Stimulated activated CD4-positive, alpha-beta T cell treated with anti-CD3 and anti-CD28 coated beads, Interleukin-4, amount 100 ng/mL, for 4 hours (primary cell): ENCODE data around the gene ID1.

ENCODE experiments used
- DNase-seq, 2 experiments: peaks; one replicate each; pipeline ENCODE4 v3.0.0-alpha.2; 2020

ID1 gene

GRCh38 chr20:31605031-31605901, at the start of gene ID1:
Gene ID1, plus strand, starts transcription at chr20:31605289. Its CDS starts 99 bp downstream, at chr20:31605388.
- DNase-seq: peak; percentile 85 to 90

GRCh38 chr20:31559704-31560093, 45.4 kb upstream of the ID1 start:
- no peak for DNase-seq

GRCh38 chr20:31560094-31560745, 44.9 kb upstream of the ID1 start:
- peak; percentile 62 to 71 for DNase-seq

- DNase-seq: no peak
Measured at GRCh38 chr20:31560746-31561598, 44.1 kb upstream of the ID1 start.

DNA sequence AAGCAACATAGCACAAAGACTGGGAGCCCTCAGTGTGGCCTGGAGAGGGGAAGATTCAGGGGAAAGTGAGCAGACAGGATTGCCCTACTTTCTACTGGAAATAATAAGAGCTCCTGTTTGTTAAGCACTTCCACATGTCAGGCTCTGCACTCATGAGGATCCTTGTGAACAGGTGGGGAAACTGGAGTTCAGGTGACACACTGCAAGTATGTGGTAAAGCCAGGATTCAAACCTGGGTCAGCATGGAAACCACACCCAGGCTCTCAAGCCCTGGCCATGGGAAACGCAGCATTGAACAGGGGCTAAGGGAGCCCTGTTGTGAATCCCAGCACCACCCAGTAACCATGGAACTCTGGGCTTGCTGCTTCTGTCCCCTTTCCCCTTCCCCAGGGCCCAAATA, 42.8 kb upstream of the ID1 start:
- no peak for DNase-seq

DNA sequence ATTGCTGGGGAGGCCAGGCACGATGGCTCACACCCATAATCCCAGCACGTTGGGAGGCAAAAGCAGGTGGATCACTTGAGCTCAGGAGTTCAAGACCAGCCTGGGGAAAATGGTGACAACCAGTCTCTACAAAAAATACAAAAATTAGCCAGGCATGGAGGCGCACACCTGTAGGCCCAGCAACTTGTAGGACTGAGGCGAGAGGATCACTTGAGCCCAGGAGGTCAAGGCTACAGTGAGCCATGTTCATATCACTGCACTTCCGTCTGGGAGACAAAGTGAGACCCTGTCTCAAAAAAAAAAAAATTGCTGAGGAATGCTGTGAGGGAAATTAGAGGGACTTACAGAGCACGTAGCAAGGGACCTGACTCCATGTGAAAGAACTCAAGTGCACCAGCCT, 40.8 kb upstream of the ID1 start:
- DNase-seq: no peak

DNA sequence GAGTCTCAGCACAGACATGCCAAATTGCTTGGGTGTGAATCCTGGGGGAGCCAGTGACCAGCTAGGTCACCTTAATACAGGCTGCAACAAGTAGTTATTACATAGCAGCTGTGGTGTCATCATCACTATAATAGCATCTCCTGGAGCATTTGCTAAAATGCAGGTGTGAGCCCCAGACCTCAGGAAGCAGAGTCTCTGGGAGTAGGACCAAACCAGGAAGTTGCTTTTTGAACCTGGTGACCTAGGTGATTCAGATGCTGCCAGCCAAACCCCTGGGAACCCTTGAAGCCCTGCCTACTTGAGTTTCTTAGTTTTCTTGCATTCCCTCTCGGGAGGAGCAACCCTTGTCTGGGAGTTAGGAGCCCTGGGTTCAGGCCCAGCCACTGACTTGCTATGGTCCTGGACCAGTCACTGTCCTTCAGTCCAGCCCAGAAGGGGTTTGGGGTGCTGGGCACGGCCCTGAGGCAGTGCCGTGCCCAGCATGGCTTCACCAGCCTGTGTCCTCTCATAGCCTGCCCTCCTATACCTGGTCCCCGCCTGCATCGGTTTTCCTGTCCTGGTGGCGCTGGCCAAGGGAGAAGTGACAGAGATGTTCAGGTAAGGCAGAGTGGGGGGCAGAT, 39.3 kb upstream of the ID1 start:
- no peak for DNase-seq

GRCh38 chr20:31566319-31566657, 38.8 kb upstream of the ID1 start:
- no peak for DNase-seq

DNA sequence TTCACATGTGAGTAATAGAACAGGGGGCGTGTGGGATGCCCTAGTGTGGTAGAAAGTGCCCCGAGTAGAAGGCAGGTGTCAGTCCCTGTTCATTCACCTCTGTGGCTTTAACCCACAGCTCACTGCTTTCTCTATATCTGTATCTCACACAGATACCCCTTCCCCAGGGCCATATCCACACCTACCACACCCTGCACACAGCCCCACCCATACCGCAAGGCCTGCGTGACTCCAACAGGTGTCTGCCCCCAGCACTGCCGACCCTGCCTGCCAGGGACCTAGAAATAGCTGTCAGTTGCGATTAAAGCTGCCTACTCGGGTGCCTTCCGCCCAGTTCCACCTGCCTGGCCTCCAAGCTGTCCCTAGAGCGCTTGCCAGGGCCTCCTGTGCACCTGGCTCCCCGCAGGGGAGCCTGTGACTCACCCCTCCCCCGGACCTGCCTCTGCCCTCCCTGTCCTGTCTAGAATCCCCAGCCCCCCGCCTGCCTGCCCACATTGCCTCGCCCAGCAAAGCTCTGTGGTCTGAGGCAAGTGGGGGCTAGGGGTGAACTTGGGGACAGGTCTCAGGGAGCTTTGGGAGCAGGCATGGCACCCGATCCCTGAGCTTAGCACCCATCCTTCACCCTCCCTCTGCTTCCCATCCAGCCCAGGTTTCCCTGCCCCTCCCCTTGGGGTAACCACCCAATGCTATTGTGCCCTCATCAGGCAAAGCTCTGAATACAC, 38.3 kb upstream of the ID1 start:
- DNase-seq: peak in 1 of 2 experiments; percentile 56

DNA sequence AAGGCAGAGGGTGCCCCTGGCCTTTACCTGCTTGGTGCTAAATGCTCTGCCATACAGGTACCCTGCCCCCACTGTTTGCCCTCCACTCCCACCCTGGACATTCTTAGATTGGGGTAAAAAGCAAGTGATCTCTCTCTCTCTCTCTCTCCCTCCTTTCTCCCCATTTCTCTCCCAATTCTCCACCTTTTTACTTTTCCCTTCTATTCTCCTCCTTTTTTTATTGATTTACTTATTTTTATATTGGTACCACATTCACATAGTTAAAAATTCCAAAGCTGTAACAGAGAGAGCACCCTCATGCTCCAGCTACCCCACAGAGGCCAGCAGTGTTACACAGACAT, 37.7 kb upstream of the ID1 start:
- DNase-seq: no peak

GRCh38 chr20:31568041-31568731, 36.9 kb upstream of the ID1 start:
- DNase-seq: no peak

DNA sequence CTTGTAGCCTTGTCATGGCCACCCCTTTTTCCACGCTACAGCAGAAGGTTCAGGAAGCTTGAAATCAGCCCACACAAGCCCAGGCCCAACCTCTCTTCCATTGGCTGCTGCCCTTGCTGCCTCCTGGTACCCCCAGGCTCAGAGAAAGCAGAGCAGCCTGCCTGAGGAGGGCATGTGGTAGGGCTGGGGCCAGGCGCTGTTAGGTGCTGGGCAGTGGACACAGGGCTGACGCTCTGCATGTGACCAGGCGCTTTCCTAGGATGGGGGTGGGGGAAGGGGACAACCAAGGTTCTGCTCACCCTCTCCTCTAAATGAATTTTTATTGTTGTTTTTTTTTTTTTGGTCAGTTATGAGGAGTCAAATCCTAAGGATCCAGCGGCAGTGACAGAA, 36.3 kb upstream of the ID1 start:
- DNase-seq: no peak

DNA sequence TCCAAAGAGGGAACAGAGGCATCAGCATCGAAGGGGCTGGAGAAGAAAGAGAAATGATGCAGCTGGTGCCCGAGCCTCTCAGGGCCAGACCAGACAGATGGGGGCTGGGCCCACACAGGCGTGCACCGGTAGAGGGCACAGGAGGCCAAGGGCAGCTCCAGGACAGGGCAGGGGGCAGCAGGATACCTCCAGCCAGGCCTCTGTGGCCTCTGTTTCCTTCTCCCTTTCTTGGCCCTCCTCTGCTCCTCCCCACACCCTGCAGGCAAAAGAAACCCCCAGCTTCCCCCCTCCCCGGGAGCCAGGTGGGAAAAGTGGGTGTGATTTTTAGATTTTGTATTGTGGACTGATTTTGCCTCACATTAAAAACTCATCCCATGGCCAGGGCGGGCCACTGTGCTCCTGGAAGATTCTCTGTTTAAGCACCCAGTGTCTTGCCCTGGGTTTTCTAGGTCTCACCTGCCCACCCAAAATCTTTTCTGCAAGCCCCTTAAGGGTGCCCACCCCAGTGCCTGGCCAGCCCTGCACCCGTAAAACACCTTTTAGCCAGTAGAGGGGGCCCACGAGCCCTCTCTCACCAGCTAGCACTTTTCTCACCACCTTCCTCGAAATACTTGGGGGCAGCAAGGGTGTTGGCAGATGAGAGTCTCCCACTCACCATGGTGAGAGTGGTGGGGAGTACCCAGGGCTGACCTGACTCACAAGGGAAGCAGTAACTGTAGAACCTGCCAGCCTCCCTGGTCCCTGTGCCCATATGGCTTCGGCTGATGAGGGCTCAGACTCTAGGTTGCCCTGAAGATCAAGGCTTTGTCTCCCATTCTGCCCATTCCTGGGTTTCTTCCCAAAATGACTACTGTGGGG, 35.7 kb upstream of the ID1 start:
- DNase-seq: peak; percentile 49 to 57

DNA sequence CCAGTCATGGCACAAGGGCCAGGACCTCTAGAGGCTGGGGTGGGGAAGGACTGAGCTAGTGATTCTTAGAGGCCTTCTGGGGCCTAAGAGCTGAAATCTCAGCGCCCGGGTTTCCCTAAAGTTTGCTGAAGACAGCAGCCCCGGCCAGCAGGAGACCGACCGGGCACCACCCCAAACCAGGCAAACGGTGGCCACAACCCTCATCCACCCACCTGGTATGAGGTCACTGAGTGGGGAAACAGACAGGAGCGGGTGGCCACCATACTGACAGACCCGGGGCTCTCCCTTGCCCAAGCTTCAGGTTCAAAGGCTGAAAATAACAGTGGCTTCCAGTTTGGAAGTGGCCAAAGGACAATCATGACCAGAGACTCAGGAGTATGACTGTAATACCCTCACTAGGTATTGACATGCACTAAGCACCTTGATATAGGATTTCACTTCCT, 35.0 kb upstream of the ID1 start:
- no peak for DNase-seq

DNA sequence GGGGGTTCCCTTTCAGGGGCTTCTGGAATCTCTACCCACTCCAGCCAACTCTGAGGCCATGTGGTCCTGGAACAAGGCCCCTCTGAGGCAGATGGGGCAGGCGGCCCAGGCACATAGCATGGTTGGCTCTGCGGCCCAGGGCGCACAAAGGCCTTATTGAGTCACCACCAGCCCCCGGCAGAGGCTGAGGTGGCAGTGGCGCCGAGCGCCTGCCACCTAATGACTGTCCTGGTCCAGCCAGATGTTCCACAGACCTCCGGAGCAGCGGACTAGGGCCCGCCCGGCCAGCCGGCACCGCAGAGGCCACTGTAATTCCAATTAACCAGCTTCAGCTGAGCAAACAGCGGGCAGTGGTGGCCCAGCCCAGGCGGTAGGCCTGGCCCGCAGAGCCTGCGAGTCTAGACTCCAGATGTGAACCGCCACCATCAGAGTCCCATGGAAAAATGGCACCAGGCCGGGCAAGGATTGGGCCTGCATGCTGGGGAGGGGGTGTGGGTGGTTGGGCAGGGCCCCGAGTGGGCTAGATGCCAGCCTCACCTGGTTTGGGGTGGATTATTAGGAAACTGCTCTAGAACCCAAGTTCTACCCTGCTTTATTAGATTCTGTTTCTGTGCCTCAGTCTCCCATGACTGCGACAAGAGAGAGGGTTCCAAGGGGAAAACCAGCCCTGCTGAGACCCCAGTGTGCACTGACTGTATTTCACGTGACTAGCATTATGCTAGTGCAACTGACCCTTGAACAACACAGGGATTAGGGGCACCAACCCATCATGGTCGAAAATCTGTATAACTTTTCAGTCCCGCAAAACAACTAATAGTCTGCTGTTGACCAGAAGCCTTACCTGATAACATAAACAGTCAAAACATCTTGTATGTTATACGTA, 34.1 kb upstream of the ID1 start:
- no peak for DNase-seq

DNA sequence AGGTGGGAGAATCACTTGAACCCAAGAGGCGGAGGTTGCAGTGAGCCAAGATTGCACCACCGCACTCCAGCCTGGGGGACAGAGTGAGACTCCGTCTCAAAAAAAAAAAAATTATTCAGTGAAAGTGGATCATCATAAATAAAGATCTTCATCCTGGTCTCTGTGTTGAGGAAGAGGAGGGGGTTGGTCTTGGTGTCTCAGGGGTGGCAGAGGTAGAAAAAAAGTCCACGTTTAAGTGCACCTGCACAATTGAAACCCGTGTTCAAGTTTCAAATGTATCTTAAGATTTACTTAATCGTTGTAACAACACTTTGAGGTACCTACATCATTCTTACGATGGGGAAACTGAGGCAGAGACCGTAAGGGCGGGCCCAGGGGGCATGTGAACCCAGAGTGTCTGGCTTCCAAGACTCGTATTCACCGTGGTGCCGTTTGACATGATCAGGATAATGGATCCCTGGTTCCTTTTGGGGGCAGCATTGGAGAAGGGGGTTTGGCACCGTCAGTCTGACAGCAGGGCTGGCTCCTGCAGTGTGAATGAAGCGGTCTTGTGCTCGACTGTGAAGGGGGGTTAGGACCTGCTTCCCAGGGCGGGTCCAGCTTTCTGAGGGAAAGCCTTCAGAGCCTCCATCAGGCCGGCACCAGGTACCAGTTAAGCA, 32.9 kb upstream of the ID1 start:
- no peak for DNase-seq

DNA sequence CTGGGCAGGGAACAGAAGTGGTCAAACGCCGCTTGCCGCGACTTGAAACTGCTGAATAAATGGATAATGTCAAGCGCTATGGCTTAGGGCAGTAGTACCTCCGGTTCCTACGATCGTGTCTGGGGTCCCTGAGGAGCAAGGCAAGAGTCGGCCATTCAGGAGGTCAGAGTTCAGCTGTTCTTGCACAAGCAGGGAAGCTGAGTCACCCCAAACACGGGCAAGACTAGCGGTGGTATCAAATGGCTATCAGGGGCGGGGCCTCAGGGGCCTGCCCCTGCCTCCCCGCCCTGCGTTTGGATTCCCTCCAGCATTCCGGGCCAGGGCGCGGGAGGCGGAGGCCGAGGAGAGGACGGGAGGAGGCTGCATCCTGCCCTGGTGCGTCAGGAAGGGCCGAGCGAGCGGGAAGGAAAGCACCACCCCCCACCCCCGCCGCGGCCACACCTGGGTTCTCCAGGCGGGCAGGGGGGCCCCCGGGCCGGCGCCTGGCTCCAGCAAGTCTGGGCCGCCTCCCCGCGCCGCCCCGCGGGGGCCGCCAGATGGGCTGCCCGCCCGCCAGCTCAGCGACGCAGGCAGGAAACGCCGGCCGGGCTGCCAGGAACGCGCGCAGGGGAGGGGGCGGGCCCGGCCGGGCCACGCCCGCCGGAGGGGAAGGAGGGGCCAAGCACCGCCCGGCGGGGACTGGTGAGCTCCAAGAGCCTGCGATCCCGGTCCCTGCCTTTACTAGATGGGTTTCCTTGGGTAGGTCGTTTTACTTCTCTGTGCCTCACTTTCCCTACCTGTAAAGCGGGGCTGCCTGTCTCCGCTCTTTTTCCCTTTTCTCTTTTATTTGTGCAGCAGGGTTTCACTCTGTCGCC, 32.2 kb upstream of the ID1 start:
- DNase-seq: peak; percentile 84 to 86
